IPS DF 6.9 (cell line): ENCODE data around the gene TP53RK.

Source experiments
- DNase-seq: peaks from one replicate; pipeline ENCODE4 v3.0.0-alpha.2; 2013; ENCODE audit warnings: low read depth, low spot score
- H3K27ac ChIP-seq: one replicate; pipeline ENCODE4 v1.5.1; 2013; ENCODE audit warnings: low read length, control low read depth
- H3K27me3 ChIP-seq: 2 replicates; pipeline ENCODE4 v1.6.1; 2013; ENCODE audit warnings: mild to moderate bottlenecking, low read length; ENCODE audit not compliant: control insufficient read depth, insufficient read depth
- H3K36me3 ChIP-seq: 2 replicates; pipeline ENCODE4 v1.6.1; 2013; ENCODE audit warnings: low read length; ENCODE audit not compliant: control insufficient read depth, insufficient read depth
- H3K4me1 ChIP-seq: 2 replicates; pipeline ENCODE4 v1.6.1; 2013; ENCODE audit warnings: low read length; ENCODE audit not compliant: control insufficient read depth, insufficient read depth
- H3K4me3 ChIP-seq: 2 replicates; pipeline ENCODE4 v1.5.1; 2013; ENCODE audit warnings: mild to moderate bottlenecking, low read length
- H3K9me3 ChIP-seq: 2 replicates; pipeline ENCODE4 v1.6.1; 2013; ENCODE audit warnings: low read length, inconsistent platforms; ENCODE audit not compliant: control insufficient read depth, insufficient read depth
- whole genome bisulfite sequencing: extraction: QIAGEN DNeasy Blood & Tissue Kit; methylation state at CpG from one replicate; pipeline ENCODE4 v1.1.7; 2013; ENCODE audit warnings: mixed read lengths, missing lambda C conversion rate; ENCODE audit not compliant: insufficient read length, insufficient coverage; 5-methylcytosine and 5-hydroxymethylcytosine counted together

TP53RK gene

DNA sequence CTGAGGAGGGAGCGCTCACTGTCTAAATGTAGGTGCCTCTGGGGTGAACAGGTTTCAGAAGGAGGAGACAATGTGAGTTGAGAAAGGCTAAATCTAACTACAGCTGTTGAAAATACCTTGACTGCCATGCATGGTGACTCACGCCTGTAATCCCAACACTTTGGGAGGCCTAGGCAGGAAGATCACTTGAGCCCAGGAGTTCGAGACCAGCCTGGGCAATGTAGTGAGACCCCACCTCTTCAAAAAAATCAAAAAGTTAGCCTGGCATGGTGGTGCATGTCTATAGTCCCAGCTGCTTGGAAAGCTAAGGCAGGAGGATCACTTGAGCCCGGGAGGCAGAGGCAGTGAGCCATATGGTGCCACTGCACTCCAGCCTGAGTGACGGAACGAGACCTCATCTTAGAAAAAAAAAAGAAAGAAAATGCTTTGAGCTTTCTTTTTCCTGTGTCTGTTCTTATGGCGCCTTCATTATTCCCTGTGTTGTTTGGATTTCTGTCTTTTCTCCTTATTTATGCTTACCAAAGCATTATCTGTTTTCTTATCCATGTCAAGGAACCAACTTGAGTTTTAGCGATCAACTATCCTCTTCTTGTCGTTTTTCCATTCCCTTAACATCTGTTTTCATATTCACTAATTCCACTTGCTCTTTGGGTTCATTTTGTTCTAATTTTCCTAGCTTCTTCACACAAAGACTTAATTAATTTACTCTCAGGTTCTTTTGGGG is 28.7 kb upstream of the TP53RK start:
- 0 out of 2 replicates have a peak, but pooled peaks cover 1% of the 10 kb centered on the region for H3K4me1 ChIP-seq
- no CpG with 5 or more reads among the region's 9 CpGs for WGBS
- H3K27me3 ChIP-seq: no peaks in the 10 kb centered on the region; the same call in 1 of the 2 replicates
- H3K4me3 ChIP-seq: no peak overlapping the region
- H3K27ac ChIP-seq: no peak overlapping the region
- no peak for DNase-seq
- no peaks in the 10 kb centered on the region for H3K36me3 ChIP-seq
- H3K9me3 ChIP-seq: no peaks in the 10 kb centered on the region

DNA sequence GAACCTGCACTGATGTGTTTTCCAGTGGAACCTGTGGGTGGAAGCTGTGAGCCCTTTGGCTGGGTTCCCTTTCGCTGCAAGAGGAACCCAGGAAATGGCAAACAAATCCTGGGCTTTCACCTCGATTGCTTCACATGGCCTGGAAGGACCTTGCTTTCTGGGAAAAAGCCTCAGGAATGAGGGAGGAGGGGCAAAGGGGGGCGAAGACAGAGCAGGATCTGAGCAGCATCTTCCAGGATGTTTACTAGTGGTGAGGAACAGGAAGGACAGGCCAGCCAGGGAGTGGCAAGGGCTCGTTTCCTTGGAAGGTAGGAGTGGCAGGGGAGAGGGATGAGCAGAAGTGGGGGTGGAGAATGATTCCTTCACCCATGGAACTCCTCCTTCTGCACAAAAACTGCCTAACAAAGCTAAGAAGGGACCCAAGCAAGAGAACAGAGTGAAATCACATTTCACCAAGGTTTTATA is 26.1 kb upstream of the TP53RK start:
- Histone ChIP-seq H3K36me3 (no peaks in the 10 kb centered on the region), H3K9me3 (no peaks in the 10 kb centered on the region), H3K4me1 (peaks cover 3% of the 10 kb centered on the region; the same call in 1 of the 2 replicates), H3K27me3 (no peaks in the 10 kb centered on the region; the same call in 1 of the 2 replicates), H3K4me3 (no peak overlapping the region), H3K27ac (no peak overlapping the region)
- WGBS: no CpG with 5 or more reads among the region's 4 CpGs
- no peak for DNase-seq

DNA sequence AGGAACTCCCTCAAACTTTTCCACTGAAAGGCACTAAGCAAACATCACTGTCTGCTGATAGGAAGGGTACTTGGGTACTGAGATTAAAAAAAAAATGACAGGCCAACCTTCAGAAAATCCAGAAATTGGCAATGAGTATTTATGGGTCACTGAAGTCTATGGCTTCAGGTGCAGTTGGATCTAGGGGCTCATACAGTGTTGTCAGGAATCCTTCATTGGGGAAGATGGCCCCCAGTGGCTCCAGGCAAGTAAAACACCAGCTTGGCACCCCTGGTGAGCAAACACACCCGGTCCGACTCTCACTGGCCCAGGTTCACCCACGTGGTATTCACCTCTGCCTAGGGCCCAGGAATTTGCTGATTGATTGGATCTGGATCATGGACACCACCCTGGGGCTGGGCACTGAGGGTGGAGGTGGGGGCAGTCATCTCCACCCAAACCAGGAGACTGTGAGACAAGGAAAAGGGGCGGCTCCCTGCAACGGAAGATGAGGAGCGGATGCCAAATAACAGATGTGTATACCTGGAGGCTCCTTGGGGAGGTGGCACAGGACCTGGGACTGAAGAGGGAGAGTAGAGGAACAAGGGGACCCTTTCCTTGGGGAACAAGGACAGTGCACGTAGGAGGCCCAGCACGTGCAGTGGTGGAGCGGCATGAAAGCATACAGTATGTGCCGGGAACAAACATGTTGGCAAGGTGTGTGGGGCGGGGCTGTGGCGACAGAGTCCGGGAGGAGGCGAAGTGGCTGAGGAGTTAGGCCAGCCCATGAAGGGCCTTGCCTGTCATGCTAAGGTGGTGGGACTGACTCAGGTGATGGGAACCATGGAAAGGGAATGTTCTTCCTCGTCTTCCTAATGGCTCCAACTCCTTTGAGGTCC is 25.0 kb upstream of the TP53RK start:
- no CpG with 5 or more reads among the region's 15 CpGs for WGBS

DNA sequence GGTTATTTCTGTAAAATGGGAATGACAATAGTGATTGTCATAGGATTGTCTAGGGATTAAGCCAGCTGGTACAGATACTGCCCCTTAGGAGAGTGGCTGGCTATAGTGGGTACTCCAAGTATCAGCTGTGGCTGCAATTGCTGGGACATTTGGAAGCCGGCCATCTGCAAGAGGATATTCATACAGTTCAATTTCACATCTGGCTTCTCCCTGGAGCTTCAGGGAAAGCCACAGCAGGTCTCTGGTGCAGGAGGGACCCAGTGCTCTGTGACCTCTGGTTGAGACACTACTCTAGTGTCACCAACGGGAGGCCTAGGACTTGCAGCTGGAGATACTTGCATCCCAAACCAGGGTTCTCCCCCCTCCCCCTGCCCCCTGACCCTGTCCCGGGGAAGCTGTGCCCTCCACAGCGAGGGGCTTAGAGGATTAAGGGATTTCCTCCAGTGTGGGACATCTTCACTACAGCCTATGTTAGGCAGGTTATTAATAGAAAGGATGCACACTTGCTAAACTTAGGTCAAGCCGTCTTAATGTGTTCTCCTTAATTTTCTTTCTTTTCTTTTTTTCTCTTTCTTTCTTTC is 22.9 kb upstream of the TP53RK start:
- H3K4me3 ChIP-seq: no peak overlapping the region
- no peak overlapping the region for H3K27ac ChIP-seq
- WGBS: no CpG with 5 or more reads among the region's 5 CpGs
- H3K27me3 ChIP-seq: no peaks in the 10 kb centered on the region
- no peaks in the 10 kb centered on the region for H3K36me3 ChIP-seq
- no peaks in the 10 kb centered on the region for H3K9me3 ChIP-seq
- peaks cover 7% of the 10 kb centered on the region; the same call in 1 of the 2 replicates for H3K4me1 ChIP-seq
- no peak for DNase-seq

More for the DNA sequence above, 25.0 kb upstream of the TP53RK start:
- Histone ChIP-seq H3K27ac (no peak overlapping the region), H3K9me3 (no peaks in the 10 kb centered on the region), H3K27me3 (no peaks in the 10 kb centered on the region), H3K4me1 (peaks cover 4% of the 10 kb centered on the region; the same call in 1 of the 2 replicates), H3K36me3 (no peaks in the 10 kb centered on the region), H3K4me3 (no peak overlapping the region)
- DNase-seq: no peak

DNA sequence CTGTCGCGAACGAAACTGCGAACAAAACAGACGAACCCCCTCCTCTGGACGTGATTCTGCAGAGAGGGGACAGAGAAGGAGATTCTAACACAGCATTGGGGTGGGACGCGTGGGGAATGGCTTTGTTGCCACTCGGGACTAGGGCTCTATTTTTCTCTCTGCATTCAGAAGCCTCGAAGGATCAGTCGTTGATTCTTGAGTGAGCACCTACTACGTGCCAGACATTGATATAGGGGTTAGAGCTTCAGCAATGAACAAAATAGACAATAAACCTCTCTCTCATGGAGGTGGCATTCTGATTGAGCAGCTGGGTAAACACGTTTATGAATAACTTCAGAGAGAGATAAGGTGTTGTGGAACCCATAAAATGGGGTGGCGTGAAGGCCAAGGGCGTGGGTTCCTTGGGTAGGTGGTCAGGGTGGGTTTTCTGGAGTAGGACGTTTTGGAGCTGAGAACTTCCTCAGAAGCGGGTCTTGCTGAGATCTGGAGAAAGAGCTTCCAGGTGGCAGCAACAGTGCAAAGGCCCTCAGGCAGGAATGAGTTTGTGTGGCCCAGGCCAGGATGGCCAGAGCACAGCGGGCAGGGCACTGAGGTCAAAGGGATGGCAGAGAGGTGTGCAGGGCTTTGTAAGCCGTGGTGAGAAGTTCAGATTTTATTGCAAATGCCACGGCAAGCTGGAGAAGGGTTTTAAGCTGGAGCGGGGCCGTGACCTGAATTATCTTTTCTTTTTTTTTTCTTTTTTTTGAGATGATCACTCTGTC is 21.1 kb upstream of the TP53RK start:
- no peak overlapping the region for H3K27ac ChIP-seq
- no peaks in the 10 kb centered on the region for H3K9me3 ChIP-seq
- no CpG with 5 or more reads among the region's 22 CpGs for WGBS
- DNase-seq: no peak
- H3K4me1 ChIP-seq: peaks cover 7% of the 10 kb centered on the region; the same call in 1 of the 2 replicates
- H3K4me3 ChIP-seq: peak overlapping the region; percentile 65
- H3K27me3 ChIP-seq: no peaks in the 10 kb centered on the region
- no peaks in the 10 kb centered on the region for H3K36me3 ChIP-seq

DNA sequence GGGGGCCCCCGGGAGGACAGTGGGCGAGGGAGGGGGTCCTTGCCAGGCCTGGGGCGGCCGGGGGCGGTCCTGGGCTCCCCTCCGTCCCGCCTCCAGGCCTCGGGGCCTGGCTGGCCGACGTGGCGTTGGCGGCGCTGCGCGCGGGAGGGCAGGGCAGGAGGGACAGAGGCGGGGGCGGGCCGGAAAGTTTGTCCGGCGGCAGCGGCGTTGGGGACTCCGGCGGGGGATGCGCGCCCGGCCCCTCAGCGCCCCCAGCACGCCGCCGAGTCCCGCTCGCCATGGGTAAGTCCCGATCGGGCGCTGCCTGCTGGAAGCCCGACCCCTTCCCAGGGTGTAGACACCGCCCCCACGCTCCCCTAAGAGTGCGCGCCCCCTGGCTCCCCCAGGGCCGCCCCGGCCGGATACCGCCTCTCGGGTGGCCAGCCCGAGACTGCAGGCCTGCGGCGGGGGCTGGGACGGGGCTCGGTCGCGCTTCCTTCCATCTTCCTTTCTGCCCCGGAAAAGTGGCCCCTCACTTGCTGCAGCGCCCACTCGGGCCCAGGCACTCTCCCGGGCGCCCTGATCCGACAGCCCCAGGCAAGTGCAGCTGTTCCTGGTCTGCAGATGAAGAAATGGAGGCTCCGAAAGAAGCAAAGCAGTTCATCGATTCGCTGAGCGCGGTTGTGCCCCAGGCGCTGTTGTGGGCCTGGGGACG is 20.4 kb upstream of the TP53RK start, which contains the start of gene SLC2A10:
SLC2A10 (plus strand) TSS at position 191 of the 694 bp plus-strand sequence; CDS start at position 279, 88 bp downstream.
- H3K4me3 ChIP-seq: peak within 1 kb of the TSS; percentile 65

DNA sequence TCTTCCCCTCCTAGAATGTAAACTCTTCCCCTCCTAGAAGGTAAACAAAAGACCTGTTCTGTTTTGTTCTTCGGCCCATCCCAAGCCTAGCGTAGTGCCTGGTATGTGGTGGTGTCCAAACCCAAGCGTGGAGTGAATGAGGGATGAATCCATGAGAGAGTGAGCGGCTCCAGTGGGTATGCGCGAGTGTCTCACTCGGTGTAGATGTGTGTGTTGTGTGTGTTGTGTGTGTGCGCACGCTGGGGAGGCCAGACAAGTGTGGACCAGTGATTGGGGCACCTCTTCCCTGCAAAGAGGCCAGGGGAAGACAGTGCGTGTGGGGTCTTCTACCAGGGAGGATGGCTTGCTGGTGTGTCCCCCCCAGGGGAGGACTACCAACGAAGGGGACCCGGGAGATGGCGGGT is 19.8 kb upstream of the TP53RK start:
- Histone ChIP-seq H3K4me3 (peak overlapping the region; percentile 65; the same call in 1 of the 2 replicates), H3K4me1 (peaks cover 7% of the 10 kb centered on the region; the same call in 1 of the 2 replicates), H3K36me3 (no peaks in the 10 kb centered on the region), H3K27me3 (no peaks in the 10 kb centered on the region), H3K9me3 (no peaks in the 10 kb centered on the region), H3K27ac (no peak overlapping the region)
- DNase-seq: no peak
- no CpG with 5 or more reads among the region's 13 CpGs for WGBS

More for the DNA sequence above, 20.4 kb upstream of the TP53RK start, which contains the start of gene SLC2A10:
- Histone ChIP-seq H3K9me3 (no peaks in the 10 kb centered on the region), H3K27ac (no peak within 1 kb of the TSS), H3K36me3 (no peaks in the 10 kb centered on the region), H3K27me3 (no peaks in the 10 kb centered on the region), H3K4me1 (peaks cover 7% of the 10 kb centered on the region; the same call in 1 of the 2 replicates)
- DNase-seq: no peak
- no CpG with 5 or more reads among the region's 67 CpGs for WGBS

DNA sequence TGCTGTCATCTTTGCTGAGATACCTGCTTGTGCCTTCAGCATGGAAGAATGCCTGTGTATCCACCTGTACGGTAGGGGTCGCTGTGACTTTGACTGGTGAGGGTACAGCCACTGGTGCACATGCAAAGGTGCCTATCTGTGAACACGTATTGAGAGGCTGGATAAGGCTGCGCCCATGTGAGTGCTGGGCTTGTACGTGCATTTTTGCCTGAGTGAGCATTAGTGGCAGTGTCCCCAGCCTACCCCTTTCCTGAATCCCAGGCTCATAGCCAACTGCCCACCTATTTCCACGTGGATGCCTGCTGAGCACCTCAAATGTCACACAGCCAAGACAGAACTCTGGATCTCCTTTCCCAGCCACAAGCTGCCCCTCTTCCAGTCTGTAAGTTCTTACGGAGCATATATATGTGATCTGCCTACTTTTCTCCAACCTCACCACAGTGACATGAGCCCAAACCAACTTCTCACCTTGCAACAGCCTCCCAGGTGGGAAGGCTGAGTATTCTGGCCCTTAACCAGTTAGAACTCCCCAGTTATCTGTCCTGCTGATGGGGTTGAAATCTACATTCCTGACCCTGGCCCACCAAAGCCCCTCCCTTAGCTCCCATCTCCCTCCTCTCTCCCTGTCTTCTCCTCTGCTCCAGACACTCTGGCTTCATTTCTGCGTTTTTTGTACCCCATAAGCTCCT is 19.1 kb upstream of the TP53RK start:
- Histone ChIP-seq H3K27ac (no peak overlapping the region), H3K9me3 (no peaks in the 10 kb centered on the region), H3K4me3 (no peak overlapping the region), H3K27me3 (no peaks in the 10 kb centered on the region), H3K36me3 (no peaks in the 10 kb centered on the region), H3K4me1 (peaks cover 7% of the 10 kb centered on the region; the same call in 1 of the 2 replicates)
- no CpG with 5 or more reads among the region's 8 CpGs for WGBS
- DNase-seq: no peak

DNA sequence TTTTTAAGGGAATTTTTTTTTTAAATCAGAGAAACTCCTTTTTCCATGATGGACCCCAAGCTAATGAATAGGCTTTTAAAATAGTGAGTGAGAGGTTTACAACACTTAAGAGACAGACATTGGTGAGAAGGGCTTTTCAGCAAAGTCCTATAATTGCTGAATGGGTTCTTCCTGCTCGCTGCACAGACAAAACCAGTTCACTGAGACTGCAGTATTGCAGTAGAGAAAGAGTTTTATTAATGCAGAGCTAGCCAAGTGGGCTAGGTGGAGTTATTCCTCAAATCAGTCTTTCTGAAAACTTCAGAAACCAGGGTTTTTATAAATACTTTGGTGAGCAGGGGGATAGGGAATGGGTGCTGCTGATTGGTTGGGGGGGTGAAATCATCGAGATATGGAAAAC is 17.0 kb upstream of the TP53RK start:
- no peak for DNase-seq
- WGBS: no CpG with 5 or more reads among the region's 2 CpGs

More for the DNA sequence above, 17.0 kb upstream of the TP53RK start:
- no peaks in the 10 kb centered on the region for H3K36me3 ChIP-seq
- H3K9me3 ChIP-seq: no peaks in the 10 kb centered on the region
- H3K4me1 ChIP-seq: peaks cover 6% of the 10 kb centered on the region; the same call in 1 of the 2 replicates
- H3K4me3 ChIP-seq: no peak overlapping the region
- H3K27me3 ChIP-seq: no peaks in the 10 kb centered on the region
- no peak overlapping the region for H3K27ac ChIP-seq
